MM.1S (cell line): Measurements from ENCODE around the gene OR2H1.

Experiments
- DNase-seq: peaks from one replicate; pipeline ENCODE4 v3.0.0-alpha.2; 2015
- H2AFZ ChIP-seq: fragments of 300-600 bp; sonication (generic); 2 replicates; pipeline ENCODE4 v1.6.0; 2016; ENCODE audit warnings: antibody characterized with exemption, low read length
- H3F3A ChIP-seq: fragments of 300-600 bp; sonication (generic); 2 replicates; pipeline ENCODE4 v1.6.1; 2016; ENCODE audit warnings: mild to moderate bottlenecking, antibody characterized with exemption, low read length, moderate library complexity, mixed read lengths; ENCODE audit not compliant: insufficient read depth
- H3K27ac ChIP-seq: fragments of 300-600 bp; sonication (generic); 2 replicates; pipeline ENCODE4 v1.5.1; 2016; ENCODE audit warnings: mild to moderate bottlenecking, low read length
- H3K27me3 ChIP-seq: fragments of 300-600 bp; sonication (generic); replicated peaks from 2 replicates; pipeline ENCODE4 v1.6.0; 2016; ENCODE audit warnings: low read length; ENCODE audit not compliant: insufficient read depth
- H3K36me3 ChIP-seq: fragments of 300-600 bp; sonication (generic); replicated peaks from 2 replicates; pipeline ENCODE4 v1.6.1; 2016; ENCODE audit warnings: mild to moderate bottlenecking, low read length, mixed read lengths; ENCODE audit not compliant: insufficient read depth
- H3K4me1 ChIP-seq: fragments of 300-600 bp; sonication (generic); 2 replicates; pipeline ENCODE4 v1.6.1; 2016; ENCODE audit warnings: low read length, mixed read lengths
- H3K4me2 ChIP-seq: fragments of 300-600 bp; sonication (generic); 2 replicates; pipeline ENCODE4 v1.6.0; 2016; ENCODE audit warnings: low read depth, low read length
- H3K4me3 ChIP-seq: fragments of 300-600 bp; sonication (generic); 2 replicates; pipeline ENCODE4 v1.5.1; 2016; ENCODE audit warnings: low read length, mixed read lengths
- H3K79me2 ChIP-seq: fragments of 300-600 bp; sonication (generic); 2 replicates; pipeline ENCODE4 v1.6.1; 2016; ENCODE audit warnings: mixed run types, low read length, mixed read lengths
- H3K9ac ChIP-seq: fragments of 300-600 bp; sonication (generic); 2 replicates; pipeline ENCODE4 v1.6.1; 2016; ENCODE audit warnings: low read length, mixed read lengths
- H3K9me2 ChIP-seq: fragments of 300-600 bp; sonication (generic); replicated peaks from 2 replicates; pipeline ENCODE4 v1.6.1; 2016; ENCODE audit warnings: mild to moderate bottlenecking, low read length, mixed read lengths; ENCODE audit not compliant: insufficient read depth
- H3K9me3 ChIP-seq: fragments of 300-600 bp; sonication (generic); replicated peaks from 2 replicates; pipeline ENCODE4 v1.6.1; 2016; ENCODE audit warnings: mild to moderate bottlenecking, low read length, mixed read lengths; ENCODE audit not compliant: insufficient read depth
- H4K20me1 ChIP-seq: fragments of 300-600 bp; sonication (generic); 2 replicates; pipeline ENCODE4 v1.6.1; 2016; ENCODE audit warnings: mild to moderate bottlenecking, low read length, moderate library complexity, mixed read lengths; ENCODE audit not compliant: insufficient read depth
- CTCF ChIP-seq: fragments of 300-600 bp; sonication (generic); IDR thresholded peaks from 2 replicates; pipeline ENCODE4 v1.5.1; 2016; ENCODE audit warnings: antibody characterized with exemption, low read length, mixed read lengths
- EZH2 ChIP-seq: fragments of 300-600 bp; sonication (generic); optimal IDR thresholded peaks from 2 replicates; pipeline ENCODE3; 2017; ENCODE audit warnings: low read depth, mild to moderate bottlenecking, antibody characterized with exemption, low read length, mixed read lengths
- EZH2phosphoT487 ChIP-seq: fragments of 300-600 bp; sonication (generic); IDR thresholded peaks from 2 replicates; pipeline ENCODE4 v1.6.1; 2018; ENCODE audit warnings: antibody characterized with exemption, low read length

The OR2H1 gene

GRCh38 chr6:29491574-29491973 lies 34.6 kb downstream of the OR2H1 start:
- Histone ChIP-seq H3K9me3 (no peaks in the 10 kb centered on the region), H2AFZ (no peak overlapping the region), H3K4me1 (no peaks in the 10 kb centered on the region), H3F3A (no peaks in the 10 kb centered on the region), H3K27me3 (no peaks in the 10 kb centered on the region), H3K4me3 (no peak overlapping the region), H3K9ac (no peak overlapping the region), H4K20me1 (no peaks in the 10 kb centered on the region), H3K79me2 (no peaks in the 10 kb centered on the region), H3K4me2 (no peak overlapping the region), H3K36me3 (no peaks in the 10 kb centered on the region), H3K9me2 (no peaks in the 10 kb centered on the region), H3K27ac (no peak overlapping the region)
- no peak for DNase-seq
- TF ChIP-seq CTCF (no peak), EZH2phosphoT487 (no peak), EZH2 (no peak)

GRCh38 chr6:29493261-29493660 lies 36.3 kb downstream of the OR2H1 start:
- H3K27me3 ChIP-seq: no peaks in the 10 kb centered on the region
- H3K4me1 ChIP-seq: no peaks in the 10 kb centered on the region
- H3K79me2 ChIP-seq: no peaks in the 10 kb centered on the region
- no peak overlapping the region for H2AFZ ChIP-seq
- no peak overlapping the region for H3K4me3 ChIP-seq
- no peak overlapping the region for H3K27ac ChIP-seq
- H4K20me1 ChIP-seq: no peaks in the 10 kb centered on the region
- no peaks in the 10 kb centered on the region for H3K9me2 ChIP-seq
- TF ChIP-seq EZH2 (no peak), CTCF (no peak), EZH2phosphoT487 (no peak)
- no peak overlapping the region for H3K4me2 ChIP-seq
- no peaks in the 10 kb centered on the region for H3K9me3 ChIP-seq
- no peaks in the 10 kb centered on the region for H3F3A ChIP-seq
- no peaks in the 10 kb centered on the region for H3K36me3 ChIP-seq
- DNase-seq: no peak
- no peak overlapping the region for H3K9ac ChIP-seq

DNA sequence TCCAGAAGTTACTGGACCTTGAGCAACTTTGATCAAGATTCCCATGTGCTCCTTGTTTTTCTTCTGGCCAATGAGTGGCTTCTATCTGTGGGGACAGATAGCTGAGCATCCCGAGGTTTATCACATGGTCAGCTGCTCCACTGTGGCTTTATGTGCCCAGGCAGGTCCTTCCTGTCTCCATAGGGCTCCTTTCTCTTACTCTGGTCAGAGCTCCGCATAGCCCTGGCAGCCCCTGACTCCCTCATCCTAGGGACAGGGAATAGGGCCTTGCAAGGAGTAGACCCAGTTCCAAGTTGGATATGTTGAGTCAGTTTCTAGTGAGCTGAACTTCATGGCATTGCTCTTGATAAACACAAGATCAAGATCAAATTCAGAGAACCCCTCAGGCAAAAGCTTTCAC lies 37.2 kb downstream of the OR2H1 start:
- Histone ChIP-seq H4K20me1 (no peaks in the 10 kb centered on the region), H3K27me3 (no peaks in the 10 kb centered on the region), H3K27ac (no peak overlapping the region), H2AFZ (no peak overlapping the region), H3K9me3 (no peaks in the 10 kb centered on the region), H3K4me1 (no peaks in the 10 kb centered on the region), H3K9ac (no peak overlapping the region), H3K4me3 (no peak overlapping the region), H3K79me2 (no peaks in the 10 kb centered on the region), H3K4me2 (no peak overlapping the region), H3F3A (no peaks in the 10 kb centered on the region), H3K36me3 (no peaks in the 10 kb centered on the region), H3K9me2 (no peaks in the 10 kb centered on the region)
- no peak for TF ChIP-seq EZH2
- no peak for TF ChIP-seq EZH2phosphoT487
- no peak for TF ChIP-seq CTCF
- DNase-seq: no peak

DNA sequence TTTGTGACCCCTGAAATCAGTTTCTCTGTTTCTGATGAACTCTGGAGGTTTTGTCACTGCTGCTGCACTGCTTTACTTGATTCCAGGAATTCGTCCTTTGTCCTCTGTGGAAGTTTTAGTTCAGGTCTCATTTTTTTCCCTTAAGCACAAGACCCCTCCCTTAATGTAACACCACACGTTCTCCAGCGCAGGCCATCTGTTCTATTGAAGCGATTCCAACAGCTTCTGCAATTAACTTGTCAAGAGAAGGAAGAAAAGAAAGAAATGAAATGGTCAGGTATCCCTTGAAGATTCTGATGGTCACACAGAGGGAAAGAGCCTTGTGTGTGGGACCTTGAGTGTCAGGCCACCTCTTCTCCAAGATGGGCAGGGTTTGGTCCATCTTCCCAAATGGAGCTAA lies 38.6 kb downstream of the OR2H1 start:
- Histone ChIP-seq H3K36me3 (no peaks in the 10 kb centered on the region), H3K4me3 (no peak overlapping the region), H2AFZ (no peak overlapping the region), H3K4me2 (no peak overlapping the region), H4K20me1 (no peaks in the 10 kb centered on the region), H3F3A (no peaks in the 10 kb centered on the region), H3K4me1 (no peaks in the 10 kb centered on the region), H3K79me2 (no peaks in the 10 kb centered on the region), H3K9me3 (no peaks in the 10 kb centered on the region), H3K27me3 (no peaks in the 10 kb centered on the region), H3K9me2 (no peaks in the 10 kb centered on the region), H3K27ac (no peak overlapping the region), H3K9ac (no peak overlapping the region)
- TF ChIP-seq CTCF: no peak
- no peak for TF ChIP-seq EZH2phosphoT487
- TF ChIP-seq EZH2: no peak
- DNase-seq: no peak
